K562 (cell line): ENCODE results near the gene GRIN2A. TPM values are rescaled to one million over a fixed set of nuclear protein-coding genes. Genes with fewer than 3 reads are reported as not detected.
A peak's percentile ranks its signal among the peaks of the same experiment; 100 is the strongest.

ENCODE experiments used
- ATAC-seq: fragments of 200-7000 bp; cut with Tn5 transposase; 3 replicates; pipeline ENCODE4 v1.9.1; 2020; ENCODE audit warnings: moderate library complexity
- BruUV-seq: library from RNA; stranded (reverse); fragments of 400-500 nt; replicated peaks from 2 replicates; lab custom pipeline; 2021; lab: Mats Ljungman, UMichigan
- CTCF ChIA-PET: fragments of 300-600 bp; formaldehyde crosslinking; extraction: SDS; loops from one replicate; lab custom pipeline; 2021; ENCODE audit warnings: low intra/inter-chr PET ratio; lab: Yijun Ruan, JAX
- POLR2A ChIA-PET: fragments of 300-600, 350-650 bp; sonication (Branson Sonifier 250); formaldehyde crosslinking; extraction: SDS; loops from one replicate; lab custom pipeline; 2021; ENCODE audit warnings: antibody characterized with exemption, inconsistent platforms; lab: Yijun Ruan, JAX
- DNase-seq, 4 experiments: peaks; one replicate each; pipeline versions ENCODE4 v3.0.0 to v3.0.0-alpha.2; 2011 to 2018; ENCODE audit warnings: low spot score in 3 of 4, mixed read lengths in 3 of 4; ENCODE audit errors: extremely low read depth in 1 of 4
- FAIRE-seq: peaks from 2 replicates; lab custom pipeline; 2011; peaks lifted over from hg19 to GRCh38; lab: Jason Lieb, UNC
- H2AFZ ChIP-seq: 2 replicates; pipeline ENCODE4 v1.6.0; 2011; ENCODE audit warnings: low read depth, low read length, control low read depth, inconsistent platforms
- H3K27ac ChIP-seq: fragments of 200-600 bp; 3 replicates; pipeline ENCODE4 v1.8.0; 2011; ENCODE audit warnings: low read depth, mild to moderate bottlenecking, control low read depth, inconsistent platforms, low read length, moderate library complexity, mixed read lengths; ENCODE audit errors: extremely low read depth
- H3K27me3 ChIP-seq, 2 experiments: fragments of 300-600 bp in 1 of 2; 2 replicates in 1 of 2; 3 replicates in 1 of 2; pipeline versions ENCODE4 v1.6.0 to v1.8.0; 2011; ENCODE audit warnings: inconsistent platforms in 2 of 2, low read length in 2 of 2, mild to moderate bottlenecking in 1 of 2, mixed read lengths in 1 of 2, moderate library complexity in 1 of 2; ENCODE audit not compliant: control insufficient read depth in 2 of 2, insufficient read depth in 2 of 2
- H3K36me3 ChIP-seq: fragments of 300-600 bp; 3 replicates; pipeline ENCODE4 v1.8.0; 2011; ENCODE audit warnings: mild to moderate bottlenecking, low read length, inconsistent platforms; ENCODE audit not compliant: control insufficient read depth, insufficient read depth
- H3K4me1 ChIP-seq, 2 experiments: fragments of 200-600 bp in 1 of 2; replicated peaks in 1 of 2; 2 replicates in 1 of 2; 3 replicates in 1 of 2; pipeline versions ENCODE4 v1.5.1 to v1.8.0; 2011; ENCODE audit warnings: inconsistent platforms in 2 of 2, low read length in 2 of 2, mild to moderate bottlenecking in 1 of 2, mixed read lengths in 1 of 2, moderate library complexity in 1 of 2; ENCODE audit not compliant: control insufficient read depth in 2 of 2, insufficient read depth in 2 of 2
- H3K4me2 ChIP-seq: 2 replicates; pipeline ENCODE4 v1.6.1; 2011; ENCODE audit warnings: low read length, control low read depth, inconsistent platforms, mixed read lengths; ENCODE audit not compliant: insufficient read depth
- H3K4me3 ChIP-seq: fragments of 200-600 bp; sonication (generic), shearing (Covaris generic); 2 replicates; pipeline ENCODE4 v1.5.1; 2016; ENCODE audit warnings: control low read depth, inconsistent platforms
- H3K79me2 ChIP-seq: fragments of 200-600 bp; 3 replicates; pipeline ENCODE4 v1.8.0; 2011; ENCODE audit warnings: low read length, inconsistent platforms; ENCODE audit not compliant: control insufficient read depth, insufficient read depth
- H3K9ac ChIP-seq, 2 experiments: 2 replicates each; pipeline versions ENCODE4 v1.6.0 to v1.6.1; 2011; ENCODE audit warnings: low read depth in 2 of 2, low read length in 2 of 2, control low read depth in 1 of 2, inconsistent platforms in 1 of 2, mild to moderate bottlenecking in 1 of 2, mixed read lengths in 1 of 2; ENCODE audit not compliant: insufficient read depth in 1 of 2
- H3K9me1 ChIP-seq: one replicate; pipeline ENCODE4 v1.6.0; 2011; ENCODE audit warnings: inconsistent platforms, mild to moderate bottlenecking, low read length, moderate library complexity; ENCODE audit not compliant: control insufficient read depth, insufficient read depth
- H3K9me3 ChIP-seq: replicated peaks from 2 replicates; pipeline ENCODE4 v1.5.1; 2011; ENCODE audit warnings: low read depth, low read length, inconsistent platforms; ENCODE audit not compliant: control insufficient read depth, insufficient read depth
- H4K20me1 ChIP-seq: replicated peaks from 2 replicates; pipeline ENCODE4 v1.6.1; 2011; ENCODE audit warnings: low read length, inconsistent platforms, mixed read lengths; ENCODE audit not compliant: control insufficient read depth, insufficient read depth
- HEY1 ChIP-seq: fragments of 250-450 bp; sonication (Bioruptor Pico); IDR thresholded peaks from 2 replicates; pipeline ENCODE4 v1.5.0; 2020; ENCODE audit warnings: mild to moderate bottlenecking, moderate library complexity, borderline replicate concordance
- ZNF347 ChIP-seq: fragments of 450-650 bp; formaldehyde crosslinking; IDR thresholded peaks from 2 replicates; pipeline ENCODE4 v1.4.0; 2020; ENCODE audit warnings: low read depth, mild to moderate bottlenecking, moderate library complexity
- WGBS: fragments of 100-300 bp; shearing (Covaris generic); methylation state at CpG from one replicate; pipeline ENCODE4 v1.1.6; 2016; ENCODE audit warnings: low coverage, mixed read lengths; ENCODE audit not compliant: insufficient coverage; ENCODE audit errors: missing lambda C conversion rate; 5-methylcytosine and 5-hydroxymethylcytosine counted together
- in situ Hi-C: fragments of 300-500 bp; cut with MboI; formaldehyde crosslinking; loops from 4 replicates; pipeline ENCODE4 v1.15.0; 2018; ENCODE audit warnings: inconsistent platforms, mixed read lengths
- intact Hi-C: fragments of 100-400 bp; cut with micrococcal nuclease; formaldehyde crosslinking; loops from 2 replicates; pipeline ENCODE4 v1.14.2; 2022
- polyA plus RNA-seq, 8 experiments: library from polyadenylated mRNA; depleted of rRNA in 4 of 8; stranded (reverse) in 5 of 8; unstranded in 3 of 8; fragments of >200 nt; fragmentation: Nextera tagmentation in 2 of 8; fragmentation: Illumina TruSeq in 1 of 8; extraction: Ambion mirVana in 2 of 8; extraction: Trizol in 1 of 8; gene quantifications; 2 replicates each; pipeline versions ENCODE4 v1.2.1 to v1.2.3, GENCODE V29; 2011 to 2014; ENCODE audit warnings: inconsistent platforms in 1 of 8, missing spikeins in 1 of 8
- total RNA-seq, 7 experiments: library from RNA; depleted of rRNA in 6 of 7; stranded (reverse); fragments of >200 nt in 6 of 7; fragmentation: Illumina TruSeq in 2 of 7; extraction: Trizol in 2 of 7; gene quantifications; 2 replicates each; pipeline versions ENCODE4 v1.2.1 to v1.2.3, GENCODE V29; 2011 to 2021; ENCODE audit warnings: low replicate concordance in 1 of 7
- TF ChIP-seq, protein P1 (sequence below), 2 experiments: fragments of 450-650 bp; formaldehyde crosslinking in 1 of 2; IDR thresholded peaks; 2 replicates each; pipeline versions ENCODE4 v1.4.0 to v1.6.1; 2014 to 2020; ENCODE audit warnings: mild to moderate bottlenecking in 2 of 2, borderline replicate concordance in 1 of 2, low read depth in 1 of 2
- TF ChIP-seq, protein P2 (sequence below): sonication (generic); formaldehyde crosslinking; IDR thresholded peaks from 2 replicates; pipeline ENCODE4 v1.8.1; 2023; ENCODE audit warnings: mild to moderate bottlenecking, missing genetic modification reagents
- TF ChIP-seq, protein P3 (sequence below), 3 experiments: IDR thresholded peaks in 2 of 3; conservative IDR thresholded peaks in 1 of 3; 2 replicates each; pipeline ENCODE4 v1.5.1; 2011 to 2012; ENCODE audit warnings: low read length in 3 of 3, mild to moderate bottlenecking in 3 of 3, control low read depth in 2 of 3, improper control_type of control experiment in 1 of 3, inconsistent platforms in 1 of 3, low read depth in 1 of 3, mixed read lengths in 1 of 3, moderate library complexity in 1 of 3; ENCODE audit not compliant: insufficient read depth in 2 of 3

GRIN2A gene
- total and polyA plus RNA-seq, 9 of the 15 experiments (the other 6 are each of a cell fraction or from before 2014, with no cell fraction given), result not detected

DNA sequence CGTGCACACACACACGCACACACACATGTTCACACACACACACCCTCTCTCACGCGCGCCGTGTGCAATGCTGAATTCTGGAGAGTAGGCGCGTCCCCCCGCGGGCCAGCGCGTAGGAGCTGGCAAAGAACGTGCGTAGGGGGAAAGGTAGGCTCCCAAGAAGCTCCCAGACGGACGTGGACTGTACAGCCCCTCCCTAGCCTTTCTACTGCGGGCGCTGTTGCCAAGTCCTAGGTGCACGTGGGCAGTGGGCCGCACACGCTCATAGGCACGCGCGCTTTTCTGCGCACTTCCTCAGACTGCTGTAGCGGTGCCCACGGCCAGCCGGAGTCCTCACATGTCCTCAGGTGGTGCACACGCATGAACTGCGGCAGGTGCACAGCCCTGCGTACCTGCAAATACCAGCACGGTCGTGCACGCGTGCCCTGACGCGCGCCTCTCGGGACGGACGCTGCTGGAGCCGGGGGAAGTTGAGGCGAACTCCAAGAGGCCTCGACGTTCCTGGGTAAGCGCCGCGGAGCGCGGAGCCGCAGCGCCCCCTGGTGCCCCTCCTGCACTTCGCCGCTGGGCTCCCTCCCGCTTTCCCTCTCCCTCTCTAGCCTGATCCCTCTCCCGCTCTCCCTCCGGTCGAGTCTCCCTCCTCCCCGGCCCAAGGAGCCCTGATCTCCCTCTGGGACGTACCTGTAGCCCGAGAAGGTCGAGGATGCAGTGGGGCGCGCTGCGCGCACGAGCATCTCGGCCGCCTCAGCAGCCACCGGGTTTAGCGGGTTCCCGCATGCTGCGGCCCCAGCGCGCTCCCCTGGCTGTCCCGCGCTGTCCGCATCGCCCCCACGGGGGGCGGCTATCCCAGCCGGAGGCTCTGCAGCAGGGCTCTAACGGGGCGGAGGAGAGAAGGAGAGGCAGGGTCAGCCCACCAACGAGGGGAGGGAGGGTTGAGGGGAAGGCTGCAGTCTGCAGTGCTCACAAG lies 749 bp downstream of the GRIN2A start:
- in situ Hi-C loops (loop anchor here (10.0 kb wide), 1 partner anchor 917 kb away; no protein-coding TSS in a partner anchor), intact Hi-C loops (loop anchor here (10.0 kb wide), 2 partner anchors 887 to 917 kb away; no protein-coding TSS in a partner anchor)
- Histone ChIP-seq H3K9me3 (no peaks in the 10 kb centered on the region), H4K20me1 (no peaks in the 10 kb centered on the region), H3K27ac (no peak overlapping the region), H3K36me3 (no peaks in the 10 kb centered on the region), H3K79me2 (no peaks in the 10 kb centered on the region), H3K9me1 (no peaks in the 10 kb centered on the region), H2AFZ (no peak overlapping the region), H3K9ac (peak overlapping the region in 1 of 2 experiments; percentile 64; a peak in 1 of 4 replicates), H3K4me1 (peaks cover 0 to 28% of the 10 kb centered on the region in 2 experiments; a peak in 2 of 5 replicates), H3K4me3 (no peak overlapping the region), H3K27me3 (peaks cover 0 to 16% of the 10 kb centered on the region in 2 experiments; a peak in 3 of 5 replicates), H3K4me2 (no peak overlapping the region; the same call in 1 of the 2 replicates)
- ATAC-seq (peak; percentile 95), FAIRE-seq (peak; percentile 49), DNase-seq (peak; percentile 60 to 78 (median 74))
- no TSS peak for BruUV-seq
- 12% methylated on average over 59 of the region's 85 CpGs for WGBS
- ChIA-PET POLR2A (interaction anchor here (1.6 kb wide), 1 partner anchor 12 kb away, joined by 3 read pairs; no protein-coding TSS in a partner anchor), CTCF (interaction anchor here (0.6 to 1.8 kb wide), 4 partner anchors 884 to 1030 kb away, joined by 3 to 7 read pairs (median 6); no protein-coding TSS in a partner anchor)
- TF ChIP-seq, protein P1, sequence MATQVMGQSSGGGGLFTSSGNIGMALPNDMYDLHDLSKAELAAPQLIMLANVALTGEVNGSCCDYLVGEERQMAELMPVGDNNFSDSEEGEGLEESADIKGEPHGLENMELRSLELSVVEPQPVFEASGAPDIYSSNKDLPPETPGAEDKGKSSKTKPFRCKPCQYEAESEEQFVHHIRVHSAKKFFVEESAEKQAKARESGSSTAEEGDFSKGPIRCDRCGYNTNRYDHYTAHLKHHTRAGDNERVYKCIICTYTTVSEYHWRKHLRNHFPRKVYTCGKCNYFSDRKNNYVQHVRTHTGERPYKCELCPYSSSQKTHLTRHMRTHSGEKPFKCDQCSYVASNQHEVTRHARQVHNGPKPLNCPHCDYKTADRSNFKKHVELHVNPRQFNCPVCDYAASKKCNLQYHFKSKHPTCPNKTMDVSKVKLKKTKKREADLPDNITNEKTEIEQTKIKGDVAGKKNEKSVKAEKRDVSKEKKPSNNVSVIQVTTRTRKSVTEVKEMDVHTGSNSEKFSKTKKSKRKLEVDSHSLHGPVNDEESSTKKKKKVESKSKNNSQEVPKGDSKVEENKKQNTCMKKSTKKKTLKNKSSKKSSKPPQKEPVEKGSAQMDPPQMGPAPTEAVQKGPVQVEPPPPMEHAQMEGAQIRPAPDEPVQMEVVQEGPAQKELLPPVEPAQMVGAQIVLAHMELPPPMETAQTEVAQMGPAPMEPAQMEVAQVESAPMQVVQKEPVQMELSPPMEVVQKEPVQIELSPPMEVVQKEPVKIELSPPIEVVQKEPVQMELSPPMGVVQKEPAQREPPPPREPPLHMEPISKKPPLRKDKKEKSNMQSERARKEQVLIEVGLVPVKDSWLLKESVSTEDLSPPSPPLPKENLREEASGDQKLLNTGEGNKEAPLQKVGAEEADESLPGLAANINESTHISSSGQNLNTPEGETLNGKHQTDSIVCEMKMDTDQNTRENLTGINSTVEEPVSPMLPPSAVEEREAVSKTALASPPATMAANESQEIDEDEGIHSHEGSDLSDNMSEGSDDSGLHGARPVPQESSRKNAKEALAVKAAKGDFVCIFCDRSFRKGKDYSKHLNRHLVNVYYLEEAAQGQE (IDR thresholded peaks at IDR 0.05; ENCODE audit: borderline replicate concordance), result peak; percentile 74; the same call in 1 of the 2 replicates
- TF ChIP-seq, protein P1 (CRISPR knock-in tag; IDR thresholded peaks at IDR 0.05; ENCODE audit: low read depth), result no peak
- TF ChIP-seq, protein P2, sequence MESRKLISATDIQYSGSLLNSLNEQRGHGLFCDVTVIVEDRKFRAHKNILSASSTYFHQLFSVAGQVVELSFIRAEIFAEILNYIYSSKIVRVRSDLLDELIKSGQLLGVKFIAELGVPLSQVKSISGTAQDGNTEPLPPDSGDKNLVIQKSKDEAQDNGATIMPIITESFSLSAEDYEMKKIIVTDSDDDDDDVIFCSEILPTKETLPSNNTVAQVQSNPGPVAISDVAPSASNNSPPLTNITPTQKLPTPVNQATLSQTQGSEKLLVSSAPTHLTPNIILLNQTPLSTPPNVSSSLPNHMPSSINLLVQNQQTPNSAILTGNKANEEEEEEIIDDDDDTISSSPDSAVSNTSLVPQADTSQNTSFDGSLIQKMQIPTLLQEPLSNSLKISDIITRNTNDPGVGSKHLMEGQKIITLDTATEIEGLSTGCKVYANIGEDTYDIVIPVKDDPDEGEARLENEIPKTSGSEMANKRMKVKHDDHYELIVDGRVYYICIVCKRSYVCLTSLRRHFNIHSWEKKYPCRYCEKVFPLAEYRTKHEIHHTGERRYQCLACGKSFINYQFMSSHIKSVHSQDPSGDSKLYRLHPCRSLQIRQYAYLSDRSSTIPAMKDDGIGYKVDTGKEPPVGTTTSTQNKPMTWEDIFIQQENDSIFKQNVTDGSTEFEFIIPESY, result peak; percentile 73; the same call in 1 of the 2 replicates
- no peak for TF ChIP-seq HEY1
- no peak for TF ChIP-seq ZNF347 (CRISPR knock-in tag)
- TF ChIP-seq, protein P3, sequence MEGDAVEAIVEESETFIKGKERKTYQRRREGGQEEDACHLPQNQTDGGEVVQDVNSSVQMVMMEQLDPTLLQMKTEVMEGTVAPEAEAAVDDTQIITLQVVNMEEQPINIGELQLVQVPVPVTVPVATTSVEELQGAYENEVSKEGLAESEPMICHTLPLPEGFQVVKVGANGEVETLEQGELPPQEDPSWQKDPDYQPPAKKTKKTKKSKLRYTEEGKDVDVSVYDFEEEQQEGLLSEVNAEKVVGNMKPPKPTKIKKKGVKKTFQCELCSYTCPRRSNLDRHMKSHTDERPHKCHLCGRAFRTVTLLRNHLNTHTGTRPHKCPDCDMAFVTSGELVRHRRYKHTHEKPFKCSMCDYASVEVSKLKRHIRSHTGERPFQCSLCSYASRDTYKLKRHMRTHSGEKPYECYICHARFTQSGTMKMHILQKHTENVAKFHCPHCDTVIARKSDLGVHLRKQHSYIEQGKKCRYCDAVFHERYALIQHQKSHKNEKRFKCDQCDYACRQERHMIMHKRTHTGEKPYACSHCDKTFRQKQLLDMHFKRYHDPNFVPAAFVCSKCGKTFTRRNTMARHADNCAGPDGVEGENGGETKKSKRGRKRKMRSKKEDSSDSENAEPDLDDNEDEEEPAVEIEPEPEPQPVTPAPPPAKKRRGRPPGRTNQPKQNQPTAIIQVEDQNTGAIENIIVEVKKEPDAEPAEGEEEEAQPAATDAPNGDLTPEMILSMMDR (IDR thresholded peaks at IDR 0.05 in 2 of 3, conservative IDR thresholded peaks at IDR 0.05 in 1 of 3; ENCODE audit: insufficient read depth in 2 of 3, low read depth in 1 of 3, low read length in 3 of 3), result peak; percentile 84 to 87 (median 86)
